GM18526 (cell line): ENCODE data around the gene ACTN3.

Experiments
- POLR2A ChIP-seq: IDR thresholded peaks from 3 replicates; pipeline ENCODE4 v1.6.1; 2011; ENCODE audit not compliant: insufficient read length; ENCODE audit errors: extremely low read depth

The ACTN3 gene

GRCh38 chr11:66546368-66546965, at the start of gene ACTN3:
TSS of gene ACTN3 (plus strand) at chr11:66546903. CDS start at chr11:66546938, 35 bp downstream.
- TF ChIP-seq POLR2A: no peak

- no peak for TF ChIP-seq POLR2A
Observed at GRCh38 chr11:66497206-66497605, 49.5 kb upstream of the ACTN3 start.

- no peak for TF ChIP-seq POLR2A
Observed at GRCh38 chr11:66498506-66498905, 48.2 kb upstream of the ACTN3 start.

- no peak for TF ChIP-seq POLR2A
Observed at GRCh38 chr11:66505276-66505816, 41.4 kb upstream of the ACTN3 start.

- no peak for TF ChIP-seq POLR2A
Observed at GRCh38 chr11:66509131-66509561, 37.6 kb upstream of the ACTN3 start.

- TF ChIP-seq POLR2A: peak; percentile 49
Observed at GRCh38 chr11:66510271-66510989, 36.3 kb upstream of the ACTN3 start, which contains the start of gene BBS1. TSS of gene BBS1 (plus strand) at chr11:66510635. CDS start at chr11:66510660, 25 bp downstream.

GRCh38 chr11:66510990-66511339, 35.7 kb upstream of the ACTN3 start:
- no peak for TF ChIP-seq POLR2A

- TF ChIP-seq POLR2A: no peak
Observed at GRCh38 chr11:66523611-66524010, 23.1 kb upstream of the ACTN3 start.

GRCh38 chr11:66524304-66525040, 22.2 kb upstream of the ACTN3 start:
- TF ChIP-seq POLR2A: no peak

- TF ChIP-seq POLR2A: no peak
Observed at GRCh38 chr11:66529069-66529468, 17.6 kb upstream of the ACTN3 start.

GRCh38 chr11:66529655-66530054, 17.0 kb upstream of the ACTN3 start:
- no peak for TF ChIP-seq POLR2A

GRCh38 chr11:66530927-66531709, 15.6 kb upstream of the ACTN3 start:
- no peak for TF ChIP-seq POLR2A

- no peak for TF ChIP-seq POLR2A
Observed at GRCh38 chr11:66531841-66532240, 14.9 kb upstream of the ACTN3 start.

- no peak for TF ChIP-seq POLR2A
Observed at GRCh38 chr11:66532784-66533183, 13.9 kb upstream of the ACTN3 start.
